ENCODE data around the gene ADRA2C. TPM values are rescaled to one million over a fixed set of nuclear protein-coding genes. Genes with fewer than 3 reads are reported as not detected.

Gene ADRA2C
- total RNA-seq, 1 experiment from 2014 or later: not detected

GRCh38 chr4:3722446-3723231 is 43.5 kb upstream of the ADRA2C start:
- ChIA-PET POLR2A (ENCODE audit: unreplicated experiment) (no interaction called here), CTCF (no interaction called here)
- H3K9me2 ChIP-seq (ENCODE audit: insufficient read depth): no peaks in the 10 kb centered on the region
- H3K4me3 ChIP-seq: no peak overlapping the region
- no peaks in the 10 kb centered on the region for H3K79me2 ChIP-seq (ENCODE audit: low read depth)
- H2AFZ ChIP-seq: no peak overlapping the region
- no peaks in the 10 kb centered on the region for H3K36me3 ChIP-seq (ENCODE audit: low read depth)
- H4K20me1 ChIP-seq (ENCODE audit: insufficient read depth): no peaks in the 10 kb centered on the region
- intact Hi-C loops (cut with micrococcal nuclease; ENCODE audit: unreplicated experiment): no loop called here
- H3K27ac ChIP-seq: no peak overlapping the region
- no peaks in the 10 kb centered on the region for H3K4me1 ChIP-seq (replicated peaks; ENCODE audit: insufficient read depth)
- BruUV-seq (replicated peaks): no TSS peak
- no peaks in the 10 kb centered on the region for H3F3A ChIP-seq (ENCODE audit: insufficient read depth, low read depth)
- no peak for TF ChIP-seq EZH2 (IDR thresholded peaks at IDR 0.05; ENCODE audit: low read depth)
- TF ChIP-seq CTCF (conservative IDR thresholded peaks at IDR 0.05): no peak
- no peaks in the 10 kb centered on the region for H3K9me3 ChIP-seq (ENCODE audit: insufficient read depth, low read depth)
- no peak for DNase-seq
- H3K4me2 ChIP-seq: no peak overlapping the region
- peaks cover 61% of the 10 kb centered on the region for H3K27me3 ChIP-seq (ENCODE audit: insufficient read depth, low read depth)

GRCh38 chr4:3723232-3723642 is 42.9 kb upstream of the ADRA2C start:
- Histone ChIP-seq H2AFZ (no peak overlapping the region), H3K4me3 (no peak overlapping the region), H3K79me2 (ENCODE audit: low read depth) (no peaks in the 10 kb centered on the region), H3K9me2 (ENCODE audit: insufficient read depth) (no peaks in the 10 kb centered on the region), H3K27me3 (ENCODE audit: insufficient read depth, low read depth) (peaks cover 55% of the 10 kb centered on the region), H3K4me2 (no peak overlapping the region), H3K9me3 (ENCODE audit: insufficient read depth, low read depth) (no peaks in the 10 kb centered on the region), H4K20me1 (ENCODE audit: insufficient read depth) (no peaks in the 10 kb centered on the region), H3F3A (ENCODE audit: insufficient read depth, low read depth) (no peaks in the 10 kb centered on the region), H3K4me1 (replicated peaks; ENCODE audit: insufficient read depth) (no peaks in the 10 kb centered on the region), H3K27ac (no peak overlapping the region), H3K36me3 (ENCODE audit: low read depth) (no peaks in the 10 kb centered on the region)
- intact Hi-C loops (cut with micrococcal nuclease; ENCODE audit: unreplicated experiment): no loop called here
- POLR2A ChIA-PET (ENCODE audit: unreplicated experiment): no interaction called here
- no TSS peak for BruUV-seq (replicated peaks)
- CTCF ChIA-PET: no interaction called here
- no peak for TF ChIP-seq EZH2 (IDR thresholded peaks at IDR 0.05; ENCODE audit: low read depth)
- TF ChIP-seq CTCF (conservative IDR thresholded peaks at IDR 0.05): no peak
- no peak for DNase-seq

- H3K4me3 ChIP-seq: no peak overlapping the region
- TF ChIP-seq CTCF (conservative IDR thresholded peaks at IDR 0.05): no peak
- TF ChIP-seq EZH2 (IDR thresholded peaks at IDR 0.05; ENCODE audit: low read depth): no peak
- no peaks in the 10 kb centered on the region for H3F3A ChIP-seq (ENCODE audit: insufficient read depth, low read depth)
- H3K4me2 ChIP-seq: no peak overlapping the region
- no peaks in the 10 kb centered on the region for H3K9me2 ChIP-seq (ENCODE audit: insufficient read depth)
- no peak for DNase-seq
- H3K9me3 ChIP-seq (ENCODE audit: insufficient read depth, low read depth): no peaks in the 10 kb centered on the region
- intact Hi-C loops (cut with micrococcal nuclease; ENCODE audit: unreplicated experiment): no loop called here
- BruUV-seq (replicated peaks): no TSS peak
- H3K27me3 ChIP-seq (ENCODE audit: insufficient read depth, low read depth): peaks cover 48% of the 10 kb centered on the region
- no peaks in the 10 kb centered on the region for H4K20me1 ChIP-seq (ENCODE audit: insufficient read depth)
- no peaks in the 10 kb centered on the region for H3K36me3 ChIP-seq (ENCODE audit: low read depth)
- ChIA-PET POLR2A (ENCODE audit: unreplicated experiment) (no interaction called here), CTCF (no interaction called here)
- H3K27ac ChIP-seq: no peak overlapping the region
- no peaks in the 10 kb centered on the region for H3K4me1 ChIP-seq (replicated peaks; ENCODE audit: insufficient read depth)
- no peaks in the 10 kb centered on the region for H3K79me2 ChIP-seq (ENCODE audit: low read depth)
- H2AFZ ChIP-seq: no peak overlapping the region
Observed at GRCh38 chr4:3724319-3725231, 41.6 kb upstream of the ADRA2C start.
